K562 (cell line): ENCODE data around the gene SLC15A5. TPM values are rescaled to one million over a fixed set of nuclear protein-coding genes. Genes with fewer than 3 reads are reported as not detected.

Experiments
- ATAC-seq: fragments of 200-7000 bp; cut with Tn5 transposase; 3 replicates; pipeline ENCODE4 v1.9.1; 2020; ENCODE audit warnings: moderate library complexity
- BruUV-seq: library from RNA; stranded (reverse); fragments of 400-500 nt; replicated peaks from 2 replicates; lab custom pipeline; 2021; lab: Mats Ljungman, UMichigan
- CTCF ChIA-PET: fragments of 300-600 bp; formaldehyde crosslinking; extraction: SDS; loops from one replicate; lab custom pipeline; 2021; ENCODE audit warnings: low intra/inter-chr PET ratio; lab: Yijun Ruan, JAX
- POLR2A ChIA-PET: fragments of 300-600, 350-650 bp; sonication (Branson Sonifier 250); formaldehyde crosslinking; extraction: SDS; loops from one replicate; lab custom pipeline; 2021; ENCODE audit warnings: antibody characterized with exemption, inconsistent platforms; lab: Yijun Ruan, JAX
- DNase-seq, 4 experiments: peaks; one replicate each; pipeline versions ENCODE4 v3.0.0 to v3.0.0-alpha.2; 2011 to 2018; ENCODE audit warnings: low spot score in 3 of 4, mixed read lengths in 3 of 4; ENCODE audit errors: extremely low read depth in 1 of 4
- FAIRE-seq: peaks from 2 replicates; lab custom pipeline; 2011; peaks lifted over from hg19 to GRCh38; lab: Jason Lieb, UNC
- H2AFZ ChIP-seq: 2 replicates; pipeline ENCODE4 v1.6.0; 2011; ENCODE audit warnings: low read depth, low read length, control low read depth, inconsistent platforms
- H3K27ac ChIP-seq: fragments of 200-600 bp; 3 replicates; pipeline ENCODE4 v1.8.0; 2011; ENCODE audit warnings: low read depth, mild to moderate bottlenecking, control low read depth, inconsistent platforms, low read length, moderate library complexity, mixed read lengths; ENCODE audit errors: extremely low read depth
- H3K27me3 ChIP-seq, 2 experiments: fragments of 300-600 bp in 1 of 2; 2 replicates in 1 of 2; 3 replicates in 1 of 2; pipeline versions ENCODE4 v1.6.0 to v1.8.0; 2011; ENCODE audit warnings: inconsistent platforms in 2 of 2, low read length in 2 of 2, mild to moderate bottlenecking in 1 of 2, mixed read lengths in 1 of 2, moderate library complexity in 1 of 2; ENCODE audit not compliant: control insufficient read depth in 2 of 2, insufficient read depth in 2 of 2
- H3K36me3 ChIP-seq: fragments of 300-600 bp; 3 replicates; pipeline ENCODE4 v1.8.0; 2011; ENCODE audit warnings: mild to moderate bottlenecking, low read length, inconsistent platforms; ENCODE audit not compliant: control insufficient read depth, insufficient read depth
- H3K4me1 ChIP-seq, 2 experiments: fragments of 200-600 bp in 1 of 2; replicated peaks in 1 of 2; 2 replicates in 1 of 2; 3 replicates in 1 of 2; pipeline versions ENCODE4 v1.5.1 to v1.8.0; 2011; ENCODE audit warnings: inconsistent platforms in 2 of 2, low read length in 2 of 2, mild to moderate bottlenecking in 1 of 2, mixed read lengths in 1 of 2, moderate library complexity in 1 of 2; ENCODE audit not compliant: control insufficient read depth in 2 of 2, insufficient read depth in 2 of 2
- H3K4me2 ChIP-seq: 2 replicates; pipeline ENCODE4 v1.6.1; 2011; ENCODE audit warnings: low read length, control low read depth, inconsistent platforms, mixed read lengths; ENCODE audit not compliant: insufficient read depth
- H3K4me3 ChIP-seq: fragments of 200-600 bp; sonication (generic), shearing (Covaris generic); 2 replicates; pipeline ENCODE4 v1.5.1; 2016; ENCODE audit warnings: control low read depth, inconsistent platforms
- H3K79me2 ChIP-seq: fragments of 200-600 bp; 3 replicates; pipeline ENCODE4 v1.8.0; 2011; ENCODE audit warnings: low read length, inconsistent platforms; ENCODE audit not compliant: control insufficient read depth, insufficient read depth
- H3K9ac ChIP-seq, 2 experiments: 2 replicates each; pipeline versions ENCODE4 v1.6.0 to v1.6.1; 2011; ENCODE audit warnings: low read depth in 2 of 2, low read length in 2 of 2, control low read depth in 1 of 2, inconsistent platforms in 1 of 2, mild to moderate bottlenecking in 1 of 2, mixed read lengths in 1 of 2; ENCODE audit not compliant: insufficient read depth in 1 of 2
- H3K9me1 ChIP-seq: one replicate; pipeline ENCODE4 v1.6.0; 2011; ENCODE audit warnings: inconsistent platforms, mild to moderate bottlenecking, low read length, moderate library complexity; ENCODE audit not compliant: control insufficient read depth, insufficient read depth
- H3K9me3 ChIP-seq: replicated peaks from 2 replicates; pipeline ENCODE4 v1.5.1; 2011; ENCODE audit warnings: low read depth, low read length, inconsistent platforms; ENCODE audit not compliant: control insufficient read depth, insufficient read depth
- H4K20me1 ChIP-seq: replicated peaks from 2 replicates; pipeline ENCODE4 v1.6.1; 2011; ENCODE audit warnings: low read length, inconsistent platforms, mixed read lengths; ENCODE audit not compliant: control insufficient read depth, insufficient read depth
- KDM5B ChIP-seq: fragments of 200-600 bp; sonication (generic); IDR thresholded peaks from 2 replicates; pipeline ENCODE4 v1.6.1; 2012; ENCODE audit warnings: low read depth, mild to moderate bottlenecking, moderate library complexity, low read length, control low read depth, inconsistent platforms; ENCODE audit not compliant: insufficient replicate concordance
- KLF1 ChIP-seq: fragments of 450-650 bp; IDR thresholded peaks from 2 replicates; pipeline ENCODE4 v1.6.1; 2016; ENCODE audit warnings: missing genetic modification characterization, missing compliant biosample characterization
- L3MBTL2 ChIP-seq: fragments of 450-650 bp; IDR thresholded peaks from 2 replicates; pipeline ENCODE4 v1.6.1; 2016; ENCODE audit warnings: mild to moderate bottlenecking, moderate library complexity
- NR2C1 ChIP-seq, 2 experiments: fragments of 450-650 bp; IDR thresholded peaks; 2 replicates each; pipeline ENCODE4 v1.6.1; 2017; ENCODE audit warnings: mild to moderate bottlenecking in 2 of 2, antibody characterized with exemption in 1 of 2, inconsistent platforms in 1 of 2, missing compliant biosample characterization in 1 of 2, missing genetic modification characterization in 1 of 2
- PPARD ChIP-seq: fragments of 250-450 bp; sonication (Bioruptor Pico); IDR thresholded peaks from 2 replicates; pipeline ENCODE4 v1.8.0; 2022; ENCODE audit warnings: inconsistent platforms, mild to moderate bottlenecking, moderate library complexity
- RAD21 ChIP-seq, 2 experiments: fragments of 250-450 bp in 1 of 2; fragments of 450-650 bp in 1 of 2; sonication (Bioruptor Pico) in 1 of 2; formaldehyde crosslinking in 1 of 2; IDR thresholded peaks in 1 of 2; conservative IDR thresholded peaks in 1 of 2; 2 replicates each; pipeline versions ENCODE4 v1.4.0 to v1.8.0; 2020 to 2022; ENCODE audit warnings: mild to moderate bottlenecking in 2 of 2, moderate library complexity in 1 of 2
- RBM25 ChIP-seq: fragments of 200-400 bp; formaldehyde crosslinking; IDR thresholded peaks from 2 replicates; pipeline ENCODE4 v1.6.1; 2018; ENCODE audit warnings: low read length, low read depth, moderate library complexity; ENCODE audit not compliant: severe bottlenecking
- SLC30A9 ChIP-seq: fragments of 250-450 bp; sonication (Bioruptor Pico); IDR thresholded peaks from 2 replicates; pipeline ENCODE4 v1.8.0; 2022; ENCODE audit warnings: mild to moderate bottlenecking, moderate library complexity
- ZFX ChIP-seq: sonication (generic); formaldehyde crosslinking; IDR thresholded peaks from 2 replicates; pipeline ENCODE4 v1.8.0; 2022; ENCODE audit warnings: mild to moderate bottlenecking, missing genetic modification reagents, moderate library complexity
- ZNF75A ChIP-seq: fragments of 450-650 bp; formaldehyde crosslinking; IDR thresholded peaks from 2 replicates; pipeline ENCODE4 v1.4.0; 2020; ENCODE audit warnings: mild to moderate bottlenecking
- ZNF764 ChIP-seq: fragments of 250-450 bp; sonication (Bioruptor Pico); IDR thresholded peaks from 2 replicates; pipeline ENCODE4 v1.4.0; 2020; ENCODE audit warnings: low read depth, mild to moderate bottlenecking, moderate library complexity
- WGBS: fragments of 100-300 bp; shearing (Covaris generic); methylation state at CpG from one replicate; pipeline ENCODE4 v1.1.6; 2016; ENCODE audit warnings: low coverage, mixed read lengths; ENCODE audit not compliant: insufficient coverage; ENCODE audit errors: missing lambda C conversion rate; 5-methylcytosine and 5-hydroxymethylcytosine counted together
- in situ Hi-C: fragments of 300-500 bp; cut with MboI; formaldehyde crosslinking; loops from 4 replicates; pipeline ENCODE4 v1.15.0; 2018; ENCODE audit warnings: inconsistent platforms, mixed read lengths
- intact Hi-C: fragments of 100-400 bp; cut with micrococcal nuclease; formaldehyde crosslinking; loops from 2 replicates; pipeline ENCODE4 v1.14.2; 2022
- polyA plus RNA-seq, 8 experiments: library from polyadenylated mRNA; depleted of rRNA in 4 of 8; stranded (reverse) in 5 of 8; unstranded in 3 of 8; fragments of >200 nt; fragmentation: Nextera tagmentation in 2 of 8; fragmentation: Illumina TruSeq in 1 of 8; extraction: Ambion mirVana in 2 of 8; extraction: Trizol in 1 of 8; gene quantifications; 2 replicates each; pipeline versions ENCODE4 v1.2.1 to v1.2.3, GENCODE V29; 2011 to 2014; ENCODE audit warnings: inconsistent platforms in 1 of 8, missing spikeins in 1 of 8
- total RNA-seq, 7 experiments: library from RNA; depleted of rRNA in 6 of 7; stranded (reverse); fragments of >200 nt in 6 of 7; fragmentation: Illumina TruSeq in 2 of 7; extraction: Trizol in 2 of 7; gene quantifications; 2 replicates each; pipeline versions ENCODE4 v1.2.1 to v1.2.3, GENCODE V29; 2011 to 2021; ENCODE audit warnings: low replicate concordance in 1 of 7
- TF ChIP-seq, protein P1 (sequence below): fragments of 150-350 bp; conservative IDR thresholded peaks from 2 replicates; pipeline ENCODE4 v1.6.1; 2014; ENCODE audit warnings: low read length

The SLC15A5 gene
- total and polyA plus RNA-seq, 9 of the 15 experiments (the other 6 are each of a cell fraction or from before 2014, with no cell fraction given), result not detected

DNA sequence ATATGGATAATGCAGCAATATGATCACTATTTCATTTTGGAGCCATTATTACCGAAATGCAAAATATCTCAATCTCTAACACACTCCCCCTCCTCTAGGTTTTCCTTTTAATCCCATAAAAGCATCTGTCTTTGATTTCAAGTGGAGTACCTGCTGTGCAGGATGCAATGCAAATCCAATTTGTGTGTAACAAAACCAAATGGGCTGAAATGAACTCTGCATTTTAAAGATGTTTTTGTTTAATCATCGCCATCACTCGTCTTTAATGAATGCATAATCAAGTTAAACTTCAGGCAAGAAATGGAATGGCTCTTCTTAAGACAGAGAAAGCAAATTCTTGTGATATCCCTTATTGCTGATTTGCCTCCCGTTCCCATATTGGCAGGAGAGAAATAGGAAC is 114.3 kb downstream of the SLC15A5 start (continued):
- no peak for TF ChIP-seq RBM25
- TF ChIP-seq KDM5B, result no peak
- TF ChIP-seq RAD21 (CRISPR knock-in tag; conservative IDR thresholded peaks at IDR 0.05 in 1 of 2, IDR thresholded peaks at IDR 0.05 in 1 of 2), result no peak
- TF ChIP-seq ZNF75A, result no peak

DNA sequence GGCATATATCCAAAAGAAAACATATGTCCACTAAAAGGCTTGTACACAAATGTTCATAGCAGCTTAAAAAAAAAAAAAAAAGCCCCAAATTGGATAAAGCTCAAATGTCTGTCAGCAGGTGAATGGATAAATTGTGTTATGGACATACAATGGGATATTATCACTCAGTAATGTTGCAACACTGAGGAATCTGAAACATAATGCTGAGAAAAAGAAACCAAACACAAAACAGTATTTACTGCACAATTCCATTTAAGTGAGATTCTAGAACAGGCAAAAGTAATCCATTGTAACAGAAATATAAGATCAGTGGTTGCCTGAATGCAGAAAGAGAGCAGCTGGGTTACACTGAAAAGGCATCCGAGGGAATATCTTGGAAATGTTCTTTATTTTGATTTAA is 117.9 kb downstream of the SLC15A5 start:
- Histone ChIP-seq H2AFZ (no peak overlapping the region), H3K27ac (no peak overlapping the region), H3K4me2 (no peak overlapping the region), H4K20me1 (no peaks in the 10 kb centered on the region), H3K79me2 (no peaks in the 10 kb centered on the region), H3K36me3 (no peaks in the 10 kb centered on the region), H3K9me3 (no peaks in the 10 kb centered on the region; the same call in 1 of the 2 replicates), H3K4me1 (no peaks in the 10 kb centered on the region), H3K9me1 (no peaks in the 10 kb centered on the region), H3K9ac (no peak overlapping the region), H3K27me3 (no peaks in the 10 kb centered on the region), H3K4me3 (no peak overlapping the region)
- intact Hi-C loops, result no loop called here
- no peak for FAIRE-seq
- CTCF ChIA-PET, result no interaction called here
- no peak for DNase-seq
- ATAC-seq, result no peak
- no peak for TF ChIP-seq NR2C1 (IDR thresholded peaks at IDR 0.05)
- no peak for TF ChIP-seq NR2C1 (tag; IDR thresholded peaks at IDR 0.05)
- TF ChIP-seq ZFX (CRISPR knock-in tag), result no peak
- TF ChIP-seq ZNF764 (CRISPR knock-in tag), result no peak
- no peak for TF ChIP-seq PPARD
- TF ChIP-seq, protein P1, sequence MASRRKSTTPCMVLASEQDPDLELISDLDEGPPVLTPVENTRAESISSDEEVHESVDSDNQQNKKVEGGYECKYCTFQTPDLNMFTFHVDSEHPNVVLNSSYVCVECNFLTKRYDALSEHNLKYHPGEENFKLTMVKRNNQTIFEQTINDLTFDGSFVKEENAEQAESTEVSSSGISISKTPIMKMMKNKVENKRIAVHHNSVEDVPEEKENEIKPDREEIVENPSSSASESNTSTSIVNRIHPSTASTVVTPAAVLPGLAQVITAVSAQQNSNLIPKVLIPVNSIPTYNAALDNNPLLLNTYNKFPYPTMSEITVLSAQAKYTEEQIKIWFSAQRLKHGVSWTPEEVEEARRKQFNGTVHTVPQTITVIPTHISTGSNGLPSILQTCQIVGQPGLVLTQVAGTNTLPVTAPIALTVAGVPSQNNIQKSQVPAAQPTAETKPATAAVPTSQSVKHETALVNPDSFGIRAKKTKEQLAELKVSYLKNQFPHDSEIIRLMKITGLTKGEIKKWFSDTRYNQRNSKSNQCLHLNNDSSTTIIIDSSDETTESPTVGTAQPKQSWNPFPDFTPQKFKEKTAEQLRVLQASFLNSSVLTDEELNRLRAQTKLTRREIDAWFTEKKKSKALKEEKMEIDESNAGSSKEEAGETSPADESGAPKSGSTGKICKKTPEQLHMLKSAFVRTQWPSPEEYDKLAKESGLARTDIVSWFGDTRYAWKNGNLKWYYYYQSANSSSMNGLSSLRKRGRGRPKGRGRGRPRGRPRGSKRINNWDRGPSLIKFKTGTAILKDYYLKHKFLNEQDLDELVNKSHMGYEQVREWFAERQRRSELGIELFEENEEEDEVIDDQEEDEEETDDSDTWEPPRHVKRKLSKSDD, result no peak
- TF ChIP-seq L3MBTL2, result no peak
- no peak for TF ChIP-seq KLF1
- TF ChIP-seq SLC30A9 (CRISPR knock-in tag), result no peak
- in situ Hi-C loops, result no loop called here
- POLR2A ChIA-PET, result no interaction called here
- no TSS peak for BruUV-seq
- 0% methylated on average over 1 of the region's 1 CpG for WGBS
